Measurements from ENCODE around the gene SYT2.
"Not testable (repeated sequence)": the region's sequence is repeated elsewhere in the genome, so short reads cannot be mapped to it uniquely, and the experiment has no call there.

The SYT2 gene

GRCh38 chr1:202587859-202588485, 122.3 kb downstream of the SYT2 start:
- DNase-seq = no peak

GRCh38 chr1:202586871-202587270, 123.4 kb downstream of the SYT2 start:
- no peak for DNase-seq

DNA sequence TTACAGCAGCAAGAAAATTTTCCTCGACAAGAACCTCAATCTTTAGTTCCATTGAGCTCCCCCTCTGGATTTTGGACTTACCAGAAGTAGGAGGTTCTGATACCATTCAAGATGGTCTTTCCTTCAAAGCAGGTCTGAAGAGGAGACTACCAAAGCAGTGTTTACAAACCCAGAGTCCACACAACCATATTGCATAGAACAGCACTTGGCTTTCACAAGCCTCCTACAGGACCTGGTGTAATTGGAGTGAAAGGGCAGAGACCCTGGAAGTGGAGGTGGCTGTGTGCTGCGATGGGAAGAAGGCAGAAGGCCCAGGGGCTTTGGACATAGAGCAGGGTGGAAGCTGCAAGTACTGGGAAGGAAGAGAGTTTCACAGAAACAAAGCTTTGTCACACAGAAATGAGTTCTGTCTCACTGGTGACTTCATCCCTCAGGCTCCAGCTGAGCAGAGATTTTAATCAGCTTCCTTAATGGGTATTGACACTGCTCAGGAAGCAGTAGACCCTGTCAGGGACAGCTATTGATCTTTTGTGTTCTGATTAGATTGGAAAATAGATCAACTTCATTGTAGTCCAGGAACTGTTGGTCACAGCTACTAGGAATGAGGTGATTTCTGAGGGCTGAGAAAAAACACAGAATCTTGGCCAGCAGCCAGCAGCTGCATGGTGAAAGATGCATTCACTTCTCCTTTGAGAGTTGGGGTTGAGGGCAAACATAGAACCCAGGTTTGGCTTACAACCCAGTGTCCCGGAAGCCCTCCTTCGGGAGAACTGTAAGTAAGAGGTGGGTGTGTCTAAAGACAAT, 124.0 kb downstream of the SYT2 start:
- no peak for DNase-seq

DNA sequence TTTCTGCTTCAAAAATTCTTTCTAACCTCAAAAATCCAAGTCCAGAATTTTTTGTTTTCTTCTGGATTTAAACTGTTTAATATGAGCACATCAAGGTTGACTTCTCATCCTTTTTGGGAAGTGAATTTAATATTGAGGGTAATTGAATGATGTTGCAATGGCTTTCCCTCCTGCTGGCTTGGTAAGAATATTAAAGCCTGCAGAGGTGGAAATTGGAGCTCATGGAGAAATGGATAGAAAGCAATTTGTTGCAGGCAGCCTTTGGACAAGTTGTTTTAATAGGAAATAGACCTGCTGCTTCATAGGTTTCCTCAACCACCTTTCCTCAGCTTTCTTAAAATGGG, 124.7 kb downstream of the SYT2 start:
- no peak for DNase-seq

DNA sequence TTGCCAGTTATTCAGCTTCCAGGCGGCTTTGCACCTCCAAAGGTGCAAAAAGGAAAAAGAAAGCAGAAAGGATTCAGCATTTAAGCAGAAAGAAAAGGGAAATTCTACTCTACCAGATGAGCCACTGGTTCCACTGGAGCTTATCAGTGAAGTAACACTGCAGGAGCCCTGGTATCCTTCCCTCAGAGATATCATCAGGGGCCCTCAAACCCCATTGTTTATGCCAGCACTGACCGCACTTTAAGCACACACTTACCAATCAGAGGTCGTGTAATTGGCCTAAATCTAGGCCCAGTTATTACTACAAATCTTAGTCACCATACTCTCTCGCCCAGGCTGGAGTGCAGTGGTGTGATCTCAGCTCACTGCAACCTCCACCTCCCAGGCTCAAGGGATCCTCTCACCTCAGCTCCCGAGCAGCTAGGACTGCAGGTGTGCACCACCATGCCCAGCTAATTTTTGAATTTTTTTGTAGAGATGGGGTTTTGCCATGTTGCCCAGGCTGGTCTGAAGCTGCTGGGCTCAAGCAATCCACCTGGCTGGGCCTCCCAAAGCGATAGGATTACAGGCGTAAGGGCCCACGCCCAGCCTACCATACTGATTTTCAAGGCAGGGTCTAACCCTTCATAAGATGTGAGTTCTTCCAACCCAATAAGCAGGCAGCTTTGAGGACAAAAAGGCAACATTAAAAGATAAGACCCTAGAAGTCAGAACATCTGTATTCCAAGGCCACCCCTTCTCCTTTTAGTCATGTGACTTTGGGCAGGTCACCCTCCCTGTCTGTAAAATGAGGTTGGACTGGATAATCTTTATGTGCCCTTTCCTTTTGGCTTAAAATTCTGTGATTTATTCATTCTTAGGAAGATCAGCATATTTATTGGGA, 125.3 kb downstream of the SYT2 start:
- DNase-seq = no peak

DNA sequence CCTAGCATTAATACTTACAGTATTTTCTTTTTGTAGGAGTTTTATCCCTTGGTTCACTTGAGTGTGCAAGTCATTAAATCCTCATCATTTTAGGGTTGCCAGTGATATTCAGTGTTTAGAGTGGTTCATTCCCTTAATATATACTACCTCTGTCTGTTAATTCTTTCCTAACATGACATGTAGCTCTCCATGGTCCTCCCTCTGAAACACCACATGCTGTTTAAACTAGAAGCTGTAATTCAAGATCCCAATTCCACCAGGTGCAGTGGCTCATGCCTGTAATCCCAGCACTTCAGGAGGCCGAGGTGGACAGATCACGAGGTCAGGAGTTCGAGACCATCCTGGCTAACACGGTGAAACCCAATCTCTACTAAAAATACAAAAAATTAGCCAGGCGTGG, 127.9 kb downstream of the SYT2 start:
- DNase-seq = not testable (repeated sequence)

- DNase-seq = no peak
Measured at GRCh38 chr1:202580619-202581018, 129.6 kb downstream of the SYT2 start.

- DNase-seq = peak; percentile 79
Measured at GRCh38 chr1:202579806-202580205, 130.4 kb downstream of the SYT2 start.

- no peak for DNase-seq
Measured at GRCh38 chr1:202578565-202578964, 131.7 kb downstream of the SYT2 start.

GRCh38 chr1:202578001-202578504, 132.2 kb downstream of the SYT2 start:
- no peak for DNase-seq

DNA sequence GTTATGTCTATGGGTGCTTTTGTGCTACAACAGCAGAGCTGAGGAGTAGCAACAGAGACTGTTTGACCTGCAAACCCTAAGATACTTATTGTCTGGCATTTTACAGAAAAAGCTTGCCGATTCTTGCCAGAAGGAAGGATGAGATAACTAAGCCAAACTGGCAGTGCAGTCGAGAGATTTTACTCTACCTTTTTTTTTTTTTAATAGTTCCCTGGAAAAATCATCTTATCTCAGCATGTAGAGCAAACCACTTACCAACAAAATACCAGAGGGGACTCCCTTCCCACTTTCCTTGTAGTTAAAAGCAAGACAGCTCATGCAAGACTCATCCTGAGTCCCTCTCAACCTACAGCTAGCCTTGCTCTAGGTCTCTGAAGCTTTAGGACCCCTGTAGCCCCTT, 132.9 kb downstream of the SYT2 start:
- peak; percentile 63 for DNase-seq

DNA sequence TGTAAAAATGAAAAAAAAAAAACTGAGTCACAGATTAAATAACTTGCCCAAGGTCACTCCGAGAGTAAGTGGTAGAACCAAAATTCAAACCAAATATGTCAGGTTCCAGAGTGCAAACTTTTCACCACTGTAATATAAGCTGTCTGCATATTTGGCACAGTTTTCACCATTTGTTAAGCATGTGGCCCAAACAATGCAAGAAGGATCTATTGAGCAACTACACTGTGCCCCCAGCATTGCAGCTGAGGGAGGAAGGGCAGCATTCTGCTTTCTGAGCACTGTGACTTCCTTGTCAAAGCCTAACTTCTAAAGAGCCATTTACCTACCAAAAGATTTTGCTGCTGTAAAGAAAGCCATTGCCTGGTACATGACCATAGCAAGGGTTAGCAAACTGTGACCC, 133.4 kb downstream of the SYT2 start:
- DNase-seq = peak; percentile 31

- DNase-seq = peak; percentile 51
Measured at GRCh38 chr1:202575918-202576653, 134.2 kb downstream of the SYT2 start.

DNA sequence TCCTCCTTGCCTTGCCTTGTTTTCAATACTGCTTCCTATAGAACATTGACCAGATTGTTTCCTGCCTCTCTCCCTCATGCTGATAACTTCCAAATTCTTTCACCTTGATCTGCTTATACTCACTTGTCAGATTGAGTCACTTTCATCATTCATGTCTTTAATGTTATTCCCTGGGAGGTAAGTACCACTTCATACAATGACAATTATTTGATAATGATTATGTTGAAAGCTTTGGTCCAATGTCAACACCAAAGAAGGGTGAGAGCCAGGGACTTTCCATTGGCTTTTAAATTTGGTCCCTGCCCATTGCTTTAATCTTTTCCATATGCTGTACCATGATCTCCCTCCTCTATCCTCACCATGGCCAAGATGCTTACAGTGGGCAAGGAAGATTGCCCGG, 137.4 kb downstream of the SYT2 start:
- DNase-seq = no peak

GRCh38 chr1:202571719-202572339, 138.4 kb downstream of the SYT2 start:
- no peak for DNase-seq

DNA sequence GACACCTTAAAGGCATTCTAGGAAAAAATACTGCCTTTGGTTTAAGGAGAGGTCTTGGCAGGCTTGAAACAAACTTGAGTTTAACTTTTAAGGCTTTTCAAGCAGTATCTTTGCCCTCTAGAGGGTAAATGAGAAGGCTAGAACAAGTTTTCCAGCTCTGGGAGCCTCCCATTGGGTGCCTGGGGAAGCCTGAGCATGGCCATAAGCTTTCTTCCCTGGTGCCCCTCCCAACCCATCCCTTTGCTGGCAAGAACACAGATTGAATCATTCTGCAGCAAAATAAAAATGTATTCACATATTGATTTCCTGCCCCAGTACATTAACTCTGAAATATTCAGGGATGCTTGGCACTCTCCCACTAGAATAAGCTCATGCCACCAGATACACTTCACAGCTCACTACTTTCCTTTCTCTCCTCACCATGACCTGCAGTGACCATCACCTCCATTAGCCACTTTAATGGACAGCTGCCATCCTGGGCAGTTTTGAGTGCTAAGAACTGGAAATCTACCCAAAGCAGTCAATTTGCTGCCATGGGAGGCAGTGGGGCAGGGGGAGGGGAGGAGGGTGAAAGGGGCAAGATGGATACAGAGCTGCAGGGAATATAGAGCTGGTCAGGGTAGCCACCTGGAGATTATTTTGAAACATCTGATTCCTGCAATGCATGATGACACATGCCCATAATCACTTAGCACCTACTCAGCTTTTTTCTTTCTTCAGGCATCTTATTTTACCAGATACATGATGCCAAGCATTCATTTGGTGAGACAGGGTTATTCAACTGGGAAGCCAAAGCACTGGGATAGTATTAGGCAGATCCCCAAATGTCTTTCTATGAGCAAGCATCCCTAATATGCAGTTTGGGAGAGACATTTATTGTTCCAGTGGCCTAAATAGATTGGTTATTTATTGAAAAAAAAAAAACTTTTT, 140.6 kb downstream of the SYT2 start:
- DNase-seq = no peak

- DNase-seq = no peak
Measured at GRCh38 chr1:202568826-202569225, 141.4 kb downstream of the SYT2 start.

DNA sequence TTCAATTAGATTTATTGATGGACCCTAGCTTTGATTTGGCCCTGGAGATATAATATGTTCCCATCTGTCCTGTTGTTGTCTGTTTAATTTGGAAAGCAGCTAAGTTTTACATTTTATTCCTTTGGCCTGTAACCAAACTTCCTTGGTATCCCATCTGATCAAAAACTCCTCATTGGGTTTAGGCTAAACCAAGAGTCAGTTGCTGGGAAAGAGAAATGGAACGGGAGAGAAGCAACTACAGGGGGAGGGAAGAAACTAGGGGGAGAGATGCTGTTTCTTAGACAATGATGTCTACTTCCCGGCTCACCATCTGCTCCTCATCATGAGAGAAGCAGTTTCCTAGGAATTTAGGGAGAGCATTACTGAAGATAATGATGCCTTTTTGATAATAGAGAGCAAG, 141.8 kb downstream of the SYT2 start:
- DNase-seq = no peak

GRCh38 chr1:202567738-202568137, 142.5 kb downstream of the SYT2 start:
- DNase-seq = peak; percentile 76

DNA sequence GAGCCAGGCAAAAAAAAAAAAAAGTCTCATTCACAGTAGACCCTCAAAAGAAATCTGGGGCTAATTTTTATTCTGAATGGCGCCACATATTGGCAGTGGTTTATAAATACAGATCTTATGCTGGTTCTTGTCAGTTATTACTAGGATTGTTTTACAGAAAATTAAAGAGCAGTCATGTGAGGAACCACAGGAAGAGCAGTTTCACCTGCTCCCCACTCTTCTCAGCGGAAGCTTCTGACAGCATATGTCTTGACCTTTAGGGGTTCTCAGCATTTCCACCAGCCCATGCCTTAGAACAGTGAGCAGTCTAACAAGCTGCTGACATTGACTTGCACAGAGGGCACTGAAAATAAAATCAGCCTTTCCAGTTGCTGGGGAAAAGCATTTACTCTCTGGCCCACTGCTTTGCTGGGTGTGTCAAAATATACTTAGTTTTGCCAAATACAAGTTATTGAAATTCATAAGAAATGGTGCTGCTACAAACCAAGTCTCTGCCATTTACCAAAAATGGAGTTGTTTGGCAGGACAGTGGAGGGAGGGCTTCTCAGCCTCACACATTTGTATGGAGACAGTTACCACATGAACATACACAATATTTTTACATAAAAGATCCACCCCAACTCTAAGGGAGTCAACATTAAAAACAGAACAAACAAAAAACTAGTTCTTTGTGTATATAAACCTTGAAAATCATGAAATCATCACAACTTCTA, 144.2 kb downstream of the SYT2 start:
- no peak for DNase-seq

Measured in NCI-H226 (cell line).